GM12891 (cell line): ENCODE measurements around the gene TRABD.

ENCODE experiments used
- PAX5 ChIP-seq: IDR thresholded peaks from 2 replicates; pipeline ENCODE4 v1.6.1; 2011; ENCODE audit warnings: low read length, moderate library complexity, mild to moderate bottlenecking; ENCODE audit not compliant: insufficient read depth, severe bottlenecking
- POLR2A ChIP-seq: IDR thresholded peaks from 2 replicates; pipeline ENCODE4 v1.6.1; 2011; ENCODE audit warnings: low read depth, low read length, control low read depth
- POLR2AphosphoS5 ChIP-seq: IDR thresholded peaks from 2 replicates; pipeline ENCODE4 v1.6.1; 2011; ENCODE audit warnings: low read depth, low read length, control low read depth
- POU2F2 ChIP-seq: IDR thresholded peaks from 2 replicates; pipeline ENCODE4 v1.6.1; 2011; ENCODE audit warnings: low read depth, mild to moderate bottlenecking, control low read depth, low read length, moderate library complexity
- SPI1 ChIP-seq: IDR thresholded peaks from 2 replicates; pipeline ENCODE4 v1.6.1; 2011; ENCODE audit warnings: low read depth, low read length, control low read depth
- TAF1 ChIP-seq: IDR thresholded peaks from 2 replicates; pipeline ENCODE4 v1.6.1; 2011; ENCODE audit warnings: low read depth, low read length, control low read depth

- no peak for TF ChIP-seq POLR2A
- no peak for TF ChIP-seq POLR2AphosphoS5
- TF ChIP-seq TAF1 = no peak
- no peak for TF ChIP-seq POU2F2
- no peak for TF ChIP-seq SPI1
- no peak for TF ChIP-seq PAX5
Measured at GRCh38 chr22:50185375-50186087, at the start of gene TRABD.
